HG02623 (cell line): ENCODE data around the gene RPUSD1.
"Not testable (repeated sequence)": the region's sequence is repeated elsewhere in the genome, so short reads cannot be mapped to it uniquely, and the experiment has no call there.

Experiments
- ATAC-seq: cut with Tn5 transposase; IDR thresholded peaks from one replicate; pipeline ENCODE4 v1.9.1; 2021; ENCODE audit warnings: moderate library complexity; ENCODE audit not compliant: unreplicated experiment

RPUSD1 gene

DNA sequence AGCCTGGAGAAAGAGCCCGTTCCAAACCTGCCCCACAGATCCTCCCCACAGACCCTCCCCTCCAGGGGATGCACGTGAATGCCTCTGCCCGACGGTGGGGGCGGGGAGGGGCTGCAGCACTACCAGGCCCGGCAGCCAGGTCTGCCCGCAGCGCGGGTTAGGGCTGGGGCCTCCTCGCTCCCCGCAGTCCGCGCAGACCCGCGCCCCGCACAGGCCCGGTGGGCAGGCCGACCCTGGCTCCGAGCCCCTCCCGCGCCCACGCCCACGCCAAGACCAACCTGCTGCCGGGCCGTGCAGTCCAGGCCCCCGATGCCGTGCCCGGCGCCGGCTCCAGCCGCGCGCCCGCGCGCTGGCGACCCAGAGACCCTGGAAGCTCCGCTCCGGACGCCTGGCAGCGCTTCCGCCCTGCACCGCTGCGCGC, at the start of gene RPUSD1:
Gene RPUSD1 (minus strand): TSS at position 404 of the 421 bp plus-strand sequence. CDS start 644 bp downstream, outside the sequence.
- ATAC-seq: no peak

DNA sequence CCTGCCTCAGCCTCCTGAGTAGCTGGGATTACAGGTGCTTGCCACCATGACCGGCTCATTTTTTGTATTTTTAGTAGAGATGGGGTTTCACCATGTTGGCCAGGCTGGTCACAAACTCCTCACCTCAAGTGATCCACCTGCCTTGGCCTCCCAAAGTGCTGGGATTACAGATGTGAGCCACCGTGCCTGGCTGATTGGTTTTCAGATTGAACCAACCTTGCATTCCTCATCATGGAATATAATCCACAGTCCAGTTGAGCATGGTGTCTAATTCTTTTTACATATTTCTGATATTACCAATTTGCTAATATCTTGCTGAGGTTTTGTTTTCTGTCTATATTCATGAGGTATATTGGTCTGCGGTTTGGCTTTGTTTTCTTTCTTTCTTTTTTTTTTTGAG, 48.6 kb upstream of the RPUSD1 start:
- not testable (repeated sequence) for ATAC-seq

- ATAC-seq: no peak
These were observed 48.0 kb upstream of the RPUSD1 start for GRCh38 chr16:836221-836620.

GRCh38 chr16:835373-835772, 47.2 kb upstream of the RPUSD1 start:
- no peak for ATAC-seq

DNA sequence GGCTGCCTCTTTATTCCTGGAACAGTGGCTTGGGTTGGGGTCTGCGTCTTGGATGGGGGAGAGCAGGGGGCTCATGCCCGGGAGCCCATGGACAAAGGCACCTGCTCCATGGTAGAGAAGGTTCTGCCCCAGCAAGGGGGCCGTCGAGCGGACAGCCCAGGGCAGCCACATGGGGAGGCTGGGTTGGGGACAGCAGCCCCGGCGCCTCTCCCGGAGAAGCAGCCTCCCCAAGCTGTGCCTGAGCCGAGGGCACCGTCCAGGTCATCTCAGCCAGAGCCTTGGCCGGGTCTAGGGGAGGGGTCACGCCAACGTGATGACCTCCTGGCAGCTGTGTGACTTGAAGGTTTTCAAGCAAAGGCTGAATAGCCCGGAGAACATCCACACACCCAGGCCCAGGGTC, 45.2 kb upstream of the RPUSD1 start:
- no peak for ATAC-seq

DNA sequence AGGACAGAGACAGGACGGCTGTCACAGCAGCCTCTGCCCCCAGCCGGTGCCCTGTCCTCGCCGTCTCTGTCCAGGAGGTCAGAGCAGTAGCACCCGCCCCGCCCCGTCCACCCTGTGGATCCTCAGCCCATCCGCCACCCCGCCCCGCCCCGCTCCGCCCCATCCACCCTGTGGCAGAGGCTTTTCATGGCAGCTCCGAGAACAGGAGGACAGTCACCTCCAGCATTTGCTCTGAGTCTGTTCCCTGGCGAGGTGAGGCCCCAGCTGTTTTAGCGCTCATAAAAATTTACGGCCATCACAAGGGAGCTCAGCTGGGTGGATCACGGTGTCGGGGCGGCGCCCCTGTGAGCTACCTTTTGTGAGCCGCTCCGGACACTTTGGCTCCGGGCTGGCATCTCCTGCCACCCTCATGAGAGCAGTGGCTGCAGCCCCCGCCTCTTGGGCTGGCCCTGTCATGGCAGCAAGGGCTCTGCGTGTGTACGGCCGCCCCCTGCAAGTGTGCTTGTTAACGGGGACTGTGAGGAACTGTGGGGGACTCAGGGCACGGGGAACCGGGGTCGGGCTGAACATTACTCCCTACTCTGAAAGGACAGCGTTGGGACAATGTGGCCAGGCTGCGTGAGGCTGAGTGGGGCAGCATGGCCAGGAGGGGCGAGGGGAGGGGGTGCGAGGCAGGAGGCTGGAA, 44.6 kb upstream of the RPUSD1 start:
- no peak for ATAC-seq

GRCh38 chr16:831571-832413, 43.6 kb upstream of the RPUSD1 start:
- no peak for ATAC-seq

DNA sequence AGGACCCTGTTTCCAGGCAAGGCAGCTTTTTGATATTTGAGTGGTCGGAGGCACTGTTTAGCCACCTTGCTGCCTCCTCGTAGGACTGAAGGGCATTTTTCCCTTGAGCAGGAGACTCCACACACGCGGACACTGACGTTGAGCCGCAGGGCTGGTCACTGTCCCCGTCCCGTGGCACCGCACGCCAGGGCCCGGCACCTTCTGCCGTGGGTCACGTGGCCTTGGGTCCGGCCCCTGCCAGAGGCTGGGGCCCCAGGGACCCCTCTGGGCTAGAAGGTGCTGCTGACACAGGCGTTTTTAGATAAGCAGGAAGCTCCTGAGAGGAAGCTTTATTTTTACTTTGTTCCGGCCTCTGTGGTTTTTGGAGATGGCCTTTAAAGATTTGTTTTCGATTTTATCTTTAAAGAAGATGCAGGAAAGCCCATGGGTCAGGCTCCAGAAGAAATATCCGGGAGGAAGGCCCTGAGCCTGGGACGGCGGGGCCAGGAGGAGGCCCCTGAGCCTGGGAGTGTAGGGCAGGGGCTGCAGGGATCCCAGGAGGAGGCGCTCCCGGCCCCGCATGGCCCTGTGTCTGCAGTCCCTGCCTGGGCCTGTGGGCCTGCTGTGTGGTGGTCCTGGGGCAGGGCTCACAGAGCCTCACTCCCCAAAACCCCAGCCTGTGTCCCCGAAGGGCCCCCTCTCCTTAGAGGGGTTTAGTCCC, 42.8 kb upstream of the RPUSD1 start:
- ATAC-seq: no peak

DNA sequence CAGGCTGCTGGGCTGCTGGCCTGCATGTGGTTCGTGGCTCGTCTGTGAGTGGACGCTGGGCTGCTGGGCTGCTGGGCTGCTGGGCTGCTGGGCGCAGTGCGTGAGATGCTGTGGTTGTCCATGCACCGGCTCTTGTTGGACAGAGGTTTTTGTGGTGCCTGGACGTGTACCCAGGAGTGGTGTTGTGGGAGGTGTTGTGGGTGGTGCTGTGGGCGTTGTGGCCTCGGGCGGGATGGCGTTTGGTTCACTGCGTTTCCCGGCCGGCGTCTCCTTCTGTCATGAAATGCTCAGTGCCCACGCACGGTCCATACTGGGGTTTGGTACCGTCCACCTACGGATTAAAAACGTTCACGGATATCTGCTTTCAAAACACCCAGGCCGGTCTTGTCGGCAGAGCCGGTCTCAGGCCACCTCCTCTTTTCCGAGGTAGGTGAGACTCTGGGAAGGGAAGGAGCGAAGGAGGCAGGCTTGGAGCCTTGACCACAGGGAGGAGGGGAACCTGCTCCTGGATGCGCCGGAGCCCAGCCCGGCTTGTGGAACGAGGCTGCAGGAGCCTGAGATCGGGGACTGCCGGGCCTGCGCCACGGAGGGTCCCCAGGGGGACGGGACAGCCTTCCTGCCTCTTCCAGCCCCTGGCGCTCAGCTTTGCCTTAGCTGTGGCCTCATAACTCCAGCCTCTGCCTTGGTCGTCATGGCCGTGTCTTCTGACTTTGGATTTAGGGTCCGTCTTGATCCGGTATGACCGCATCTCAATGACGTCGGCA, 42.1 kb upstream of the RPUSD1 start:
- ATAC-seq: no peak

DNA sequence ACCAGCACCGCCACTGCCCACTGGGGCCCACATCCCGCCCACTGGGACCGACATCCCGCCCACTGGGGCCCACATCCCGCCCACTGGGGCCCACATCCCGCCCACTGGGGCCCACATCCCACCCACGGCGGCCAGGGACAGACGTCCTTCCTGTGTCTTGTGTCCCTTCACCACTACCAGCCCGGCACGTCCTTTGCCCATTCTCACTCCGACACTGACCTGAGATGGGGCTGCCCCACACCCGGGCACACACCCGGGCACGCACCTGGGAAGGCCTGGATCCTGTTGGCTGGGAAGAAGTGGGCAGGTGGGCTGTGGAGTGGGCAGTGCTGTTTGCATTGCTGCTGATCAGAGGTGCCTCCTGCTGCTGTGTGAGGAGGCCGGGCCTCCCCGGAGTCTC, 40.7 kb upstream of the RPUSD1 start:
- no peak for ATAC-seq

- no peak for ATAC-seq
These were observed 39.3 kb upstream of the RPUSD1 start for GRCh38 chr16:827513-827912.

GRCh38 chr16:825341-826061, 37.3 kb upstream of the RPUSD1 start:
- no peak for ATAC-seq

DNA sequence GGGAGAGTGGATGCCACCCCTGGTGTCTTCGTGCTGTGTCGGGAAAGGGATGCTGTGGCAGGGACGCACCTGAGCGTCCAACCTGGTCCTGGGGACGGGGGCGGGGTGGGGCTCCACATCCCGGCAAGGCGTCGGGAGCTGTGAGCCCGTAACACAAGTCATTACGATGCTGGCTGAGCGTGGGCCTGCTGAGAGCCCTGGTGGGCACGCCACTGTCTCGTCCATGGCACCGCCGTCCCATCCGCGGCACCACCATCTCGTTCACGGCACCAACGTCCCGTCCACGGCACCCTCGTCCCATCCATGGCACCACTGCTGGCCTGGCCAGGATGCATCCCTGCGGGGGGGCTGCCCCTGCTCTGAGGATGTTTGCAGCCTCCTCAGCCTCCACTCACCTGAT, 36.4 kb upstream of the RPUSD1 start:
- ATAC-seq: no peak

- ATAC-seq: no peak
These were observed 36.0 kb upstream of the RPUSD1 start for GRCh38 chr16:824194-824593.

DNA sequence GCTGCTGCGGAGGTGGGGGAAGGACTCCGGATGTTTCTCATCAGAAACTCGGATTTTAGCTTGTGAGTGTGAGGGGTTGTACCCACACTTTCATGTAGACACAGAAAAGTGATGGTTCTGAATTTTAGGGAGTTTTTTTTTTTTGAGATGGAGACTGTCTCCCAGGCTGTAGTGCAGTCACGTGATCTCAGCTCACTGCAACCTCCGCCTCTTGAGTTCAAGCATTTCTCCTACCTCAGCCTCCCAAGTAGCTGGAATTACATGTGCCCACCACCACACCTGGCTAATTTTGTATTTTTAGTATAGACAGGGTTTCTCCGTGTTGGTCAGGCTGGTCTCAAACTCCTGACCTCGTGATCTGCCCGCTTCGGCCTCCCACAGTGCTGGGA, 34.7 kb upstream of the RPUSD1 start:
- ATAC-seq: no peak

- no peak for ATAC-seq
These were observed 34.2 kb upstream of the RPUSD1 start for GRCh38 chr16:822174-822908.

DNA sequence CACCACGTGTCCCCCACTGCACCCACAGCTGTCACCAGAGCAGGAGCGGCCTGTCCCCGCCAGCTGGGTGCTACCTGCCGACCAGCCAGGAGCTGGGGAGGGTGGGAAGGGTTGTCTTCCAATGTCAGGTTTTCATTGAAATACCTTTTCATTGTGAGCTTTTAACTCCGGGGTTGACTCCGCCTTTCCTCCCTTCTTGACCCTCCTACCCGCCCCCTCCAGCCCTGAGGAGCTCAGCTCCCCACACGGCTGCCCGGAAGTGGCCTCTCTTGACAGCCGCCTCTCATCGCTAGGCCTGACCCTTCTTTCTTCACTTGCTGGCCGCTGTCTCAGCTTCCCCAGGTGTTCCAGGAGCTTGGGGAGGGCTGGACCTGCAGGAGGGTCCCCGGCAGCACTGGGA, 33.6 kb upstream of the RPUSD1 start:
- no peak for ATAC-seq

GRCh38 chr16:820748-821147, 32.6 kb upstream of the RPUSD1 start:
- no peak for ATAC-seq

DNA sequence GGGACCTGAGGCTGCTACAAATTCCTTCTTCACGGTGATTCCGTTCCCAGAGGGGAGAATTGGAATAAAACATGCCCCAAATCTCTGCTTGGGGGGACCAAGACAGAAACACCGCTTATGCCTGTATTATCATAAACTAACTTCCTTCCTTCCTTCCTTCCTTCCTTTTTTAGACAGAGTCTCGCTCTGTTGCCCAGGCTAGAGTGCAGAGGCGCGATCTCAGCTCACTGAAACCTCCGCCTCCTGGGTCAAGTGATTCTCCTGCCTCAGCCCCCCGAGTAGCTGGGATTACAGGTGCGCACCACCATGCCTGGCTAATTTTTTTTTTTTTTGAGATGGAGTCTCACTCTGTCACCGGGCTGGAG, 31.8 kb upstream of the RPUSD1 start:
- ATAC-seq: not testable (repeated sequence)
